Stimulated activated CD4-positive, alpha-beta T cell treated with anti-CD3 and anti-CD28 coated beads, TNF-alpha, amount 100 ng/mL, for 4 hours (primary cell): Measurements from ENCODE around the gene GET4.
"Not testable (repeated sequence)": the region's sequence is repeated elsewhere in the genome, so short reads cannot be mapped to it uniquely, and the experiment has no call there.

Experiments used
- DNase-seq, 3 experiments: peaks; one replicate each; pipeline ENCODE4 v3.0.0-alpha.2; 2020; ENCODE audit warnings: low read depth in 3 of 3

GET4 gene

DNA sequence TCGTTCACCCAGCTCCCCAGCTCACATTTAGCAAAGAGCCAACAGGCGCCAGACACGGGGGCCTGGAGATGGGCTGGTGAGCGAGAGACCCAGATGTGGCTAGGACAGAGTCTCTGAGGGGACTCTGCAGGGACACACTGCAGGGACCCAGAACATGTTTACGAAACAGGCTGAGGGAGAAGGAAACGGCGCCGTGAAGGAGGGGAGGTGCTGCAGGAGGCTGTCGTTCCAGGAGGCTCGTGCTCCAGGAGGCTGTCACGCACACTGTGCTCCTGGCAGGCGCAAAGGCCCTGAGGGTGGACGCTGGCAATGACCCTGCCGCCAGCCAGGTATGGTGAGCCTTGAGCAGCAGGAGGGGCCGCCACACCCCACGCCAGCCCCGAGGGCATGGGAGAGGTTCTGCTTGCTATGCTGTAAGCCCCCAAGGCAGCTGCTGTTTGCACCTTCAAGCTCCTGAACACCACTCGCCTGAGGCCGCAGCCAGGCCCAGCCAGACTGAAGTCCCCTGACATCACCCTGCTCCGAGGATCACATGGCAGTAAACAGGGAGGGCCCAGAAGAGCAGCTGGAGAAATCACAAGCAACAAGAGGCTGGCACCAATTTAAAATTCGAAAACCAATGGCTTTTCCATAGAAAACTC is 50.8 kb downstream of the GET4 start:
- DNase-seq: no peak

DNA sequence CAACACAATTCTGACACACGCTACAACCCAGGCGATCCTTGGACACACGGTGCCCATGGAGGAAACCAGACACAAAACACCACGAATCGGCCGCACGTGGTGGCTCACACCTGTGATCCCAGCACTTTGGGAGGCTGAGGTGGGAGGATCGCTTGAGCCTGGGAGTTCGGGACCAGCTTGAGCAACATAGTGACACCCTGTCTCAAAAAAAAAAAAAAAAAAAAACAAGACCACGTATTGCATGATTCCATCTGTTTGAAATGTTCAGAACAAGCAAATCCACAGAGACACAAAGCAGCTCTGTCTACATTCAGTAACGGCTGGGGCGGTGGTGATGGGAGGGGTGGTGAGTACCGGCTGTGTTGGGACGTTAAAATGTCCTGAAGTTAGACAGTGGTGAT is 53.0 kb downstream of the GET4 start:
- DNase-seq: no peak

DNA sequence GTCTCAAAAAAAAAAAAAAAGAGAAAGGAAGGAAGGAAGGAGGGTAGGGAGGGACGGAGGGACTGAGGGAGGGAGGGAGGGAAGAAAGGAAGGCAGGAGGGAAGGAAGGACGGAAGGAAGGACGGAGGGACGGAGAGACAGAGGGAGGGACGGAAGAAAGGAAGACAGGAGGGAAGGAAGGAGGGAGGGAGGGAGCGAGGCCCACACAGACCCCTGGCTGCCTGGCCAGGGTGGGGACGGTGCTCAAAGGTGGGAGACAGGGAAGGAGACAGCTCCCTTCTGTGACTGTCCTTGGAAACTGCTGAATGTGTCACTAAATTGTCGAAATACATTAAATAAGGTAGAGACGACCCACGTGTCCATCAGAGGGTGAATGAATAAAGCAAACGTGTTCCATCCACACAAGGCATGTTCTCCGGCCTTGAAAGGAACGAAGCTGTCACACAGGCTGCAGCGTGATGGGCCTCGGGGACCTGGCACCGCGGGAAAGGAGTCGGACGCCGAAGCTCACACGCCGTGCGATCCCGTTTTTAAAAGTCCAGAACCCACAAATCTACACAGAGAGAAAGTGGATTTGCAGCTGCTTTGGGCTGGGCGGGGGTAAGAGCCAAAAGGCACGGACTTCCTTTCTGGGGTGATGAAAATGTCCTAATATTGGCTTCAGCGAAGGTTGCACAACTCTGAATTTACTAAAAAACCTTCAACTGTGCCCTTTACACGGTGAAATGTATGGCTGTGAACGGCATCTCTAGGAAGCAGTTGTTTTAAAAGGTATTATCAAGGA is 54.8 kb downstream of the GET4 start:
- no peak for DNase-seq

DNA sequence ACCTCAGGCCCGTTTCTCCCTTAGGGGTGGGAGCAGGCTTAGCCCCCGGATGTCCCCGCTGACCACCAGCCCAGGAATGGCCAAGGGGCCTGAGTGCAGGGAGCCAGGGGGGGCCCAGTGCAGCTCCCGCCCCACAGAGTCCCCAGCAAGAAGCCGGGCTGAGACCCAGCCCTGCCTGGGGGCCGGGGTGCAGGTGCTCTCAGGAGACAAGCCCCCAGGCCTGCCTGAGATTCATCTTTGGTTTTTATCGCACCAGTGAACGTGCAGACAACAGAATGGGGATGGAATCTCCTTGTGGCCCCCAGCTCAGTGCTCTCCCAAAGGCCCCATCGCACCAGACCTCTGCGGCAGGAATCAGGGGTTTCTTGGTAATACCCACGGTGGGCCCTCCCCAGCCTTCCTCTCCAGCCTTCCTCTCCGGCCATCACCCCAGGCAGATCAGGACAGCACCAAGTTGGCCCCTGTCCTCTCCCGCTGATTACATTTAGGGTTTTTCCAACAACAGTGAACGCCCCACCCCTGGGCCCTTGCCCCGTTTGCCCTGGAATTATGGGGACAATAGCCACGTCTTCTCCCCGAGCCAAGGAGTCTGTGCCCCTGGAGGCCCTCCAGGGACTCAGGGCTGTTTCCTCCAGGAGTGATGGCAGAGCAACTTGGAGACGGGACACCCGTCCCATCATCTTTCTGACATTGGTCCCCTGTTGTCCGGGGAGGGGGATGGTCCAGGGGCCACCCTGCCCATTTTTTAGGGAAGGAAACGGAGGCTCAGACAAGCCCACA is 55.7 kb downstream of the GET4 start:
- DNase-seq: no peak

- no peak for DNase-seq
These were observed 56.3 kb downstream of the GET4 start for GRCh38 chr7:932651-932975.

DNA sequence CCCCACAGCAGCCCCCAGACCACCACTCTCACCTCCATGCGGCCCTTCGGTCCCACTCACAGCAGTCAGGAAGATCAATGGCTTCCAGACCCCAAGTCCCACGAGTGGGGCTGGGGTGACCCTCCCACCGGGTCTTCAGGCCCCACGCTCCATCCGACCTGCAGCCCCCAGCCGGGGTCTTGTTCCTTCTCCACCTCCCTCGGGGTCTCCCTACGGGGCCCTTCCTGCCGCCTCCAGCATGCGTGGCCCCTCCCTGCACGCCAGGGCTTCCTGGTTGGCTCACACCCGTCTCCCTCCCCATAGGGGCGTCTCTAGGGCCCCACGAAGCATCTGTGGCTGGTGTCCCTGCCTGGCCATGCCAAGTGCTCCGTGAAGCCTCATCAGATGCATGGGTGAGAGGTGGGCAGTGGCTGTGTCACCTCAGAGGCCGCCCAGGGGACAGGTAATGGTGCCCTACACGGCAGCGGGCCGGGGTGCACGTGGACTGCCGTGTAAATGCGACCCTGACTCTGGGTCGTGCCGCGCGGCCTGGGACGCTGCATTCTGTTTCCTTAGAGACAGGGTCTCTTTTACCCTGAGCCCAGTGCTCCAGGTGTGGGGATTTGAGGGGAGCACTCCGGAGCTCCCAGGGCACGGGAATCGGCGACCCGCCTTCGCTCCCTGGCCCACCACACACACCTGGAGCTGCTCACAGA is 58.3 kb downstream of the GET4 start:
- DNase-seq: no peak

GRCh38 chr7:935164-935873 is 59.0 kb downstream of the GET4 start:
- DNase-seq: no peak

- DNase-seq: no peak
These were observed 59.6 kb downstream of the GET4 start for GRCh38 chr7:935874-936385.

DNA sequence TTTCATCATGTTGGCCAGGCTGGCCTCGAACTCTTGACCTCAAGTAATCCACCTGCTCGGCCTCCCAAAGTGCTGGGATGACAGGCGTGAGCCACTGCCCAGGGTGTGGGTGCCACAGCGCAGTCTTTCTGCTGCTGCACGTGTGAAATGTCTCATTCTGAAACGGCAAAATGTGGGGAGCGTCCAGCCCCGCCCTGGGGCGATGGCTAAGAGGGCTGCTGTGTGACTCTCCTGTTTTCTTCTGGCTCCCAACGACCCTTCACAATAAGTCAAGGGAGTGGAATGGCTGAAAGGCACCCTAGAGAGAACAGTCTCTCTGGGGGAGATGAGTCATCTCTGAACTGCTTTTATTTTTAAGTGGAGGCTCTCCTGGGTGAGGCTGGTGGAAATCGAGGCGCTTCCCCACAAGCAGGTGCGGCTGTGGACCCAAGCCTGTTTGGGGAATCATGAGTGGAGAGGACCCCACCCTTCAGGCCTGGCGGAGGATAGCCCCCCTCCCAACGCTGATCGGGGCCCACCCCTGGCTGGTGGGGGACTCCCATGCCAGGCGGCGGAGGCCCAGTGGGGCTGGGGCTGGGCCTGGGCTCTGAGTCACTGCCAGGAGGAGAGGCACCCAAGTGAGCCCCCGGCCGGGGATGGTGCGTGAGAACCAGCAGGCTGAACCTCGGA is 60.2 kb downstream of the GET4 start:
- no peak for DNase-seq

- no peak for DNase-seq
These were observed 61.6 kb downstream of the GET4 start for GRCh38 chr7:937856-938484.

DNA sequence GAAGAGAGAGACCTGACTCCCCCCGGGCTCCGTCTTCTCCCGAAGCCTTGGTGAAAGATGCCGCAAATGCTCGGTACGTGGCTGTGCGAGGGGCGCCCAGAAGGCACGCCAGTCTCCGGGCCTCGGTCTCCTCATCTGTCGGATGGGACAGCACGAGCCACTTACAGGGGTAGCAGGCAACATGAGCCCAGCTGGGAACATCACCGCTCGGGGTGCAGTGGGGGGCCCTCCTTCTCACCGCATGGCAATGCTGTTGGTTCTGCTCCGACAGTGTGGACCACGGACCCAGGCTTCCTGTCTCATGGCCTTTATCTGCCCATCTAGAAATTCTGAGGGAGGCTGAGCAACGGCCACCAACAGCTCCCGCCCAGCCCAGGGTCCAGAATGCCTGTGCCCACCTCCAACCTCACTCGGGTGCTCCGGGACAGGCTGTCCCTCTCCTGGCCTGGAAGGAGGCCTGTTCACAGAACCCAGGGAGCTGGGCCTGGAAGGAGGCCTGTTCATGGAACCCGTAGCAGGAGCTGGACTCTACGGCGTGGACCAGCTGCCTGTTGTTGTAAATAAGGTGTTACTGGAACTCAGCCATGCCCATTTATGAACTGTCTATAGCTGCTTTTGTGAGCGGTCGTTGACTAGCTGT is 62.3 kb downstream of the GET4 start:
- DNase-seq: no peak

DNA sequence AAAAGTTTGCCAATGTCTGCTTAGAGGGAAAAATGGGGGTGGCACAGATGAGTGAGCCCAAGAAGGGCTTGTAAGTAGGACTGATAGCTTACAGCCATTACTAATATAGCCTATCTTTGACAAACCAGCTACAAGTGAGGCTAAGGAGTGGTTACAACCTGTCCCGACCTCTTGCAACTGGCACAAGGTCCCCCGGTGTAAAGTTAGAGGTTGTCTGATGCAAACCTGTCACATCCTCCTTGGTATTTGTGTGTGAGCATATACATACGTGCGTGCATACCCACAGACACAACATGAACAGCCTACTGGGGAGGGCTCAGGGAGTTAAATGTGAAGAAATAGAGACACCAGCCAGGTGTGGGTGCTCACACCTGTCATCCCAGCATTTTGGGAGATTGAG is 63.5 kb downstream of the GET4 start:
- DNase-seq: no peak

GRCh38 chr7:940599-941408 is 64.5 kb downstream of the GET4 start:
- no peak for DNase-seq

DNA sequence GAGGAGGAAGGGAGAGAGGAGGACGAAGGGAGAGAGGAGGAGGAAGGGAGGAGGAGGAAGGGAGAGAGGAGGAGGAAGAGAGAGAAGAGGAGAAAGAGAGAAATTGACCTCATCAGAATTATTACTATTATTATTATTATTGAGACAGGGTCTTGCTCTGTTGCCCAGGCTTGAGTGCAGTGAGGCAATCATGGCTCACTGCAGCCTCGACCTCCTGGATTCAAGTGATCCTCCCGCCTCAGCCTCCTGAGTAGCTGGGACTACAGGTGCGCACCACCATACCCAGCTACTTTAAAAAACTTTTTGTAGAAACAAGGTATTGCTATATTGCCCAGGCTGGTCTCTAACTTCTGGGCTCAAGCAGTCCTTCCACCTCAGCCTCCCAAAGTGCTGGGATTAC is 67.4 kb downstream of the GET4 start:
- not testable (repeated sequence) for DNase-seq

GRCh38 chr7:944744-945143 is 68.4 kb downstream of the GET4 start:
- no peak for DNase-seq

DNA sequence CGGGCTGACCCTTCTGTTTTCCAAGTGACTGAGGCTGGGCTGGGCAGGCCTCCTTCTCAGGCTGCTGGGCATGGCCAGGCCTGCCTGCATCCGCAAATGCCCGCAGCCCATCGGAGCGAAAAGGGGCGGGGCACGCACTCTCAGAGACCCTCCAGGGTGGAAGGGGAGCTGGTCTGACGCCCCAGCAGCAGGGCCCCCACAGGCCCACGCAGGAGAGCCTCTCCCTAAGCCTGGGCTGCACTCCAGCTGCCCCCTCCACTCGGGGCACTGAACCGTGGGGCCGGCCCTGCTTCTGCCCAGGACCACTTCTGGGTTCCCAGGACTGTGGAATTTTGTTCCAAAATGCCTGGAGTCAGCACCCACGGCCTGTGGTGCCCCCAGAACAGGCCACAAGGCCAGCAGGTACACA is 68.8 kb downstream of the GET4 start:
- no peak for DNase-seq

DNA sequence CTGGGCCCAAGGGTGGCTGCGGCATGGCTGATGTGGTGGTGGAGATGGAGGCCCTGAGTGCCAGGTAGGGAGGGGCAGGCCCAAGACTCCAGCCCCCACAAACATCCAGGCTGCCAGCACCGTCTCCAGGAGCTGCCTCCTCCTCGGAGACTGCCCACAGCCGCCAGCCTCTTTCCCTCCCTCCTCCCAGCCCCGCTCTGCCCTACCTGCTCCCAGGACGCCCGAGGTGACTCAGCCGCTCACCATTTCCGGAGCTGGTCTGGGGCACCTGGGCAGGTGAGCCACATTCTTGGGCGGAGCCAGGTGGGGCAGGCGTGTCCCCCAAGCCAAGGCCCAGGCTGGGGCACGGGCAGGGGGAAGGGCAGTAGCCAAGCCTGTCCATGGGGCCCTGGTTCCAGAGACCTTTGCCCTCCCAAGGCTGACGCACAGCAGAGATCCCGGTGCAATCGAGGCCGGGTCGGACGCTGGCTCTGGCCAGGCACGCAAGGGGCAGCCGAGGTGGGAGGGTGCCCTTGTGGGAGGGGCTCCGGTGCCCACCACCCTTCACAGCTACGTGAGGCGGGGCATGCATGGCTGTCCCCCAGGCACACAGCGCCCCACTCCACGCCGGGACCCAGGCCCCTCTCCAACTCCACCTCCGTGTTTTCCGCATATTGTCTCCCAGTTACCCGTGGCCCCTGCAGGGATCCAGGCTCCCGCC is 69.4 kb downstream of the GET4 start:
- DNase-seq: no peak
